Vagina (tissue), 2 donors: Measurements from ENCODE around the gene SERPINB1. TPM values are rescaled to one million over a fixed set of nuclear protein-coding genes. Genes with fewer than 3 reads are reported as not detected.

Source experiments
- DNase-seq, 2 donors: peaks; one replicate each; pipeline ENCODE4 v3.0.0-alpha.2; 2017; ENCODE audit errors: extremely low spot score in 2 of 2
- H3K27ac ChIP-seq: fragments of 200-600 bp; sonication (generic); one replicate; pipeline ENCODE4 v1.5.1; 2019
- H3K27me3 ChIP-seq: fragments of 200-600 bp; sonication (generic); one replicate; pipeline ENCODE4 v1.5.1; 2019
- H3K36me3 ChIP-seq, 2 donors: fragments of 200-600 bp; sonication (generic); one replicate each; pipeline ENCODE4 v1.5.1; 2017 to 2019
- H3K4me1 ChIP-seq: fragments of 200-600 bp; sonication (generic); one replicate; pipeline ENCODE4 v1.5.1; 2019
- H3K4me3 ChIP-seq, 2 donors: fragments of 200-600 bp; sonication (generic); 1 replicate in 1 of 2; 2 replicates in 1 of 2; pipeline ENCODE4 v1.5.1; 2016 to 2019
- H3K9me3 ChIP-seq: fragments of 200-600 bp; sonication (generic); one replicate; pipeline ENCODE4 v1.5.1; 2019
- POLR2A ChIP-seq, 2 donors: fragments of 450-650 bp; IDR thresholded peaks; one replicate each; pipeline ENCODE4 v1.6.1; 2017; ENCODE audit warnings: antibody characterized with exemption in 2 of 2, mild to moderate bottlenecking in 2 of 2, moderate library complexity in 2 of 2
- POLR2AphosphoS5 ChIP-seq, 2 donors: sonication (generic); formaldehyde crosslinking; IDR thresholded peaks; one replicate each; pipeline ENCODE4 v1.9.0; 2017; ENCODE audit warnings: antibody characterized with exemption in 2 of 2, mild to moderate bottlenecking in 2 of 2, low read depth in 1 of 2; ENCODE audit not compliant: insufficient read depth in 1 of 2
- intact Hi-C: fragments of 100-400 bp; cut with DNase I; formaldehyde crosslinking; loops from one replicate; pipeline ENCODE4 v1.15.1; 2023
- total RNA-seq: library from RNA; depleted of rRNA; stranded (reverse); fragments of >200 nt; gene quantifications from one replicate; pipeline ENCODE4 v1.2.3, GENCODE V29; 2016
- TF ChIP-seq, protein P1 (sequence below), 3 experiments: fragments of 450-650 bp in 2 of 3; fragments of 200-600 bp in 1 of 3; sonication (generic) in 1 of 3; IDR thresholded peaks; one replicate each; pipeline ENCODE4 v1.5.1; 2017 to 2019; ENCODE audit warnings: antibody characterized with exemption in 3 of 3, mild to moderate bottlenecking in 2 of 3, moderate library complexity in 2 of 3

Gene SERPINB1
- total RNA-seq, 1 donor from 2014 or later = 38.1 TPM

DNA sequence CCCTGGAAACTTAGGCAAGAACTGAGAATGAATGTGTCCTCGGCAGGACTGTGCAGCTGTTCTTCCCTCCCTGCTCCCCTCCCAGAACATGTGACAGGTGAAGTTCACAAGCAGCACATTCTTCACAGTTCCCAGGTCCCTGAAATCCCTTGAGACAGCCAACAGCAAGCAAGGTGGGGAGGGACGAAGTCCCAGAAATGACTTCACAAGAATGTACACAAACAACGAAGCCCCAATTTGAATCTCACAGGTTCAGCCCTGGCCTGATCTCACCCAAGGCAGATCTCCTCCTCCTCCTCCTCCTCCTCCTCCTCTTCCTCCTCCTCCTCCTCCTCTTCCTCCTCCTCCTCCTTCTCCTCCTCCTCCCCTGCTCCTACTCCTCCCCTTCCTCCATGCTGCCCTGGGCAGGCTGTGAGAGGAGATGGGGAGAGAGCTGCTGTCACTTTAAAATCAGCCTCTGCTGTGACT, 44.1 kb downstream of the SERPINB1 start:
- Histone ChIP-seq H3K4me1 (peaks cover 17% of the 10 kb centered on the region), H3K4me3 (no peak overlapping the region), H3K9me3 (no peaks in the 10 kb centered on the region), H3K36me3 (no peaks in the 10 kb centered on the region), H3K27me3 (no peaks in the 10 kb centered on the region), H3K27ac (no peak overlapping the region)
- TF ChIP-seq POLR2AphosphoS5 (IDR thresholded peaks at IDR 0.05; ENCODE audit: insufficient read depth in 1 of 2, low read depth in 1 of 2) (no peak), POLR2A (IDR thresholded peaks at IDR 0.05) (no peak)
- TF ChIP-seq, protein P1, sequence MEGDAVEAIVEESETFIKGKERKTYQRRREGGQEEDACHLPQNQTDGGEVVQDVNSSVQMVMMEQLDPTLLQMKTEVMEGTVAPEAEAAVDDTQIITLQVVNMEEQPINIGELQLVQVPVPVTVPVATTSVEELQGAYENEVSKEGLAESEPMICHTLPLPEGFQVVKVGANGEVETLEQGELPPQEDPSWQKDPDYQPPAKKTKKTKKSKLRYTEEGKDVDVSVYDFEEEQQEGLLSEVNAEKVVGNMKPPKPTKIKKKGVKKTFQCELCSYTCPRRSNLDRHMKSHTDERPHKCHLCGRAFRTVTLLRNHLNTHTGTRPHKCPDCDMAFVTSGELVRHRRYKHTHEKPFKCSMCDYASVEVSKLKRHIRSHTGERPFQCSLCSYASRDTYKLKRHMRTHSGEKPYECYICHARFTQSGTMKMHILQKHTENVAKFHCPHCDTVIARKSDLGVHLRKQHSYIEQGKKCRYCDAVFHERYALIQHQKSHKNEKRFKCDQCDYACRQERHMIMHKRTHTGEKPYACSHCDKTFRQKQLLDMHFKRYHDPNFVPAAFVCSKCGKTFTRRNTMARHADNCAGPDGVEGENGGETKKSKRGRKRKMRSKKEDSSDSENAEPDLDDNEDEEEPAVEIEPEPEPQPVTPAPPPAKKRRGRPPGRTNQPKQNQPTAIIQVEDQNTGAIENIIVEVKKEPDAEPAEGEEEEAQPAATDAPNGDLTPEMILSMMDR (IDR thresholded peaks at IDR 0.05) = no peak
- intact Hi-C loops = loop anchor here (10.0 kb wide), 1 partner anchor 47 kb away; the partner anchor contains the start of gene SERPINB1
- peak in 1 of 2 donors; percentile 56 for DNase-seq

DNA sequence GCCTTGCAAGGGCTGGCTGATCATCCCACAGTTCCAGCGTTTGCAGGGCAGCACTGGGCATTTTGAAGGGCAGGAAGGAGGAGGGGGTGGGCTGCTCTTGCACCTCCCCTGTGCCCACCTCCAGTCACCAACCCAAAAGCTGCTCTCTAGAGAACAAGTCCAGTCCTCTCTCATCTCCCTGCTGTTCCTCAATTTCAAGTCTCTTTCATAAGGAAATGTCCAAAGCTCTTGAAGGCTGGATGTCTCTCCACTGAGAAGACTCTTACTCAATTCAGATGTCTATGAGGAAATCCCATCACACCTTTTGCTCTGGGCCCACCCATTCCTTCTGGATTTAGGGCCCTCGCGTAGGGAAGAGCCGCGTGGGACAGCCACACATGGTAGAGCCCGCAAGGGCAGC, 44.8 kb downstream of the SERPINB1 start:
- no peaks in the 10 kb centered on the region for H3K9me3 ChIP-seq
- peaks cover 25% of the 10 kb centered on the region for H3K4me1 ChIP-seq
- DNase-seq = peak in 1 of 2 donors; percentile 83
- TF ChIP-seq POLR2AphosphoS5 (IDR thresholded peaks at IDR 0.05; ENCODE audit: insufficient read depth in 1 of 2, low read depth in 1 of 2) = no peak
- TF ChIP-seq, protein P1 (IDR thresholded peaks at IDR 0.05) = no peak
- no peak for TF ChIP-seq POLR2A (IDR thresholded peaks at IDR 0.05)
- no peaks in the 10 kb centered on the region for H3K36me3 ChIP-seq
- intact Hi-C loops = loop anchor here (10.0 kb wide), 1 partner anchor 48 kb away; the partner anchor contains the start of gene SERPINB1
- no peak overlapping the region for H3K27ac ChIP-seq
- no peak overlapping the region for H3K4me3 ChIP-seq
- H3K27me3 ChIP-seq = no peaks in the 10 kb centered on the region

DNA sequence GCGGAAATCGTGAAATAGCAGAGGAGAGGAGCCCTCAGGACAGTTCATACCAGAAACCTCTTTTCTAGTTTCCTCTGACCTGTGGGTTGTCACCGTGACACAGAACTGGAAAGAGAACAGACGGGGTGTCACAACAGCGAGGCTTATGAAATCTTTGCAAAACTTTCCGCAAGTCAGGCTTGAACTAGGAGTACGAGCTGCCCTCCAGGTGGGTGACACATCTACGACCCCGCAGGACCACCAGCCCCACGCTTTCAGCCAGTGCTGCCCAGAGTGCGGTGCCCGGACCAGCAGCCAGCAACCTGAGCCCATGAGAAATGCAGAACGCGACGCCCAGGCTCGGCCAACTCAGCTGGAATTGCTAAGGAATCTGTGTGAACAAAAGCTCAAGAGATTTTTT, 45.7 kb downstream of the SERPINB1 start:
- peak in 1 of 2 donors; percentile 58 for DNase-seq
- intact Hi-C loops = loop anchor here (10.0 kb wide), 1 partner anchor 49 kb away; the partner anchor contains the start of gene SERPINB1
- no peak overlapping the region for H3K27ac ChIP-seq

DNA sequence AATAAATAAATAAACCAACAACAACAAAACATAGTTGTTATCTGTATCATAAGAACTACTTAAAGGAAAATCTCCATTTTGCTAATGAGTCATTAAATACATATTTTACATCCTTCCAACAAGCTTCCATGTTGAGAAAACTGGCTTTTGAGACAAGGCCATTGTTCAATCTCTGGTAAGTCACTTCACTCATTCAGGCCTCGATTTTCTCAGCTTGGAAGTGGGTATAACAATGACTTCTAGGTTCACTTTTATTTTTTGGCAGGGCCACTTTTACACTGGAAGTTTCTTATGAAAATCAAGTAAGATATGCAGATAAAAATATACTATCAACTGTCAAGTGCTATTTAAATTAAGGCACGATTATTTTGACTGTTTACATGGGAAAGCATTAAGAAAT, 46.5 kb downstream of the SERPINB1 start:
- H3K27ac ChIP-seq = no peak overlapping the region

More for the DNA sequence above, 45.7 kb downstream of the SERPINB1 start:
- Histone ChIP-seq H3K36me3 (no peaks in the 10 kb centered on the region), H3K4me1 (peaks cover 31% of the 10 kb centered on the region), H3K4me3 (no peak overlapping the region), H3K27me3 (no peaks in the 10 kb centered on the region), H3K9me3 (no peaks in the 10 kb centered on the region)
- TF ChIP-seq, protein P1 (IDR thresholded peaks at IDR 0.05) = no peak
- TF ChIP-seq POLR2AphosphoS5 (IDR thresholded peaks at IDR 0.05; ENCODE audit: insufficient read depth in 1 of 2, low read depth in 1 of 2) (no peak), POLR2A (IDR thresholded peaks at IDR 0.05) (no peak)

More for the DNA sequence above, 46.5 kb downstream of the SERPINB1 start:
- no peaks in the 10 kb centered on the region for H3K27me3 ChIP-seq
- no peak for DNase-seq
- no peak for TF ChIP-seq POLR2A (IDR thresholded peaks at IDR 0.05)
- TF ChIP-seq POLR2AphosphoS5 (IDR thresholded peaks at IDR 0.05; ENCODE audit: insufficient read depth in 1 of 2, low read depth in 1 of 2) = no peak
- TF ChIP-seq, protein P1 (IDR thresholded peaks at IDR 0.05) = no peak
- peaks cover 38% of the 10 kb centered on the region for H3K4me1 ChIP-seq
- no peaks in the 10 kb centered on the region for H3K36me3 ChIP-seq
- intact Hi-C loops = loop anchor here (10.0 kb wide), 1 partner anchor 50 kb away; the partner anchor contains the start of gene SERPINB1
- no peaks in the 10 kb centered on the region for H3K9me3 ChIP-seq
- no peak overlapping the region for H3K4me3 ChIP-seq
